HepG2 (cell line): ENCODE results near the gene STMN3. TPM values are rescaled to one million over a fixed set of nuclear protein-coding genes. Genes with fewer than 3 reads are reported as not detected.

ENCODE experiments used
- ESRRA ChIP-seq: sonication (generic); formaldehyde crosslinking; IDR thresholded peaks from 2 replicates; pipeline ENCODE4 v1.5.1; 2020; ENCODE audit warnings: mild to moderate bottlenecking, low read depth, missing genetic modification reagents
- FOXA3 ChIP-seq: IDR thresholded peaks from 2 replicates; pipeline ENCODE4 v1.6.1; 2016; ENCODE audit warnings: missing genetic modification reagents, missing compliant biosample characterization
- GTF2F1 ChIP-seq: fragments of 150-350 bp; IDR thresholded peaks from 2 replicates; pipeline ENCODE4 v1.6.1; 2014; ENCODE audit warnings: low read length
- ISL2 ChIP-seq: sonication (generic); formaldehyde crosslinking; IDR thresholded peaks from 2 replicates; pipeline ENCODE4 v1.5.0; 2020; ENCODE audit warnings: missing genetic modification reagents
- ONECUT2 ChIP-seq: sonication (generic); formaldehyde crosslinking; IDR thresholded peaks from 2 replicates; pipeline ENCODE4 v1.4.0; 2020; ENCODE audit warnings: missing genetic modification reagents
- STAG1 ChIP-seq: sonication (generic); formaldehyde crosslinking; IDR thresholded peaks from 2 replicates; pipeline ENCODE4 v1.4.0; 2020; ENCODE audit warnings: missing genetic modification reagents
- U2AF2 ChIP-seq: fragments of 200-400 bp; formaldehyde crosslinking; IDR thresholded peaks from 2 replicates; pipeline ENCODE4 v1.6.1; 2017; ENCODE audit warnings: low read depth, mild to moderate bottlenecking, low read length
- ZFP36 ChIP-seq: fragments of 150-350 bp; IDR thresholded peaks from 2 replicates; pipeline ENCODE4 v1.6.1; 2018; ENCODE audit warnings: borderline replicate concordance, low read length, low read depth; ENCODE audit not compliant: partially characterized antibody
- ZNF232 ChIP-seq: sonication (generic); formaldehyde crosslinking; IDR thresholded peaks from 2 replicates; pipeline ENCODE4 v1.4.0; 2020; ENCODE audit warnings: missing genetic modification reagents, borderline replicate concordance
- ZNF431 ChIP-seq: sonication (generic); formaldehyde crosslinking; IDR thresholded peaks from 2 replicates; pipeline ENCODE4 v1.9.0; 2022; ENCODE audit warnings: missing genetic modification reagents, low read depth, mild to moderate bottlenecking, borderline replicate concordance
- ZNF460 ChIP-seq: sonication (generic); formaldehyde crosslinking; IDR thresholded peaks from 2 replicates; pipeline ENCODE4 v1.5.1; 2020; ENCODE audit warnings: missing genetic modification reagents, mild to moderate bottlenecking, borderline replicate concordance
- ZNF550 ChIP-seq: sonication (generic); formaldehyde crosslinking; IDR thresholded peaks from 2 replicates; pipeline ENCODE4 v1.4.0; 2020; ENCODE audit warnings: mild to moderate bottlenecking, missing genetic modification reagents, borderline replicate concordance
- ZNF678 ChIP-seq: sonication (generic); formaldehyde crosslinking; IDR thresholded peaks from 2 replicates; pipeline ENCODE4 v1.4.0; 2020; ENCODE audit warnings: mild to moderate bottlenecking, missing genetic modification reagents
- ZNF713 ChIP-seq: sonication (generic); formaldehyde crosslinking; IDR thresholded peaks from 2 replicates; pipeline ENCODE4 v1.4.0; 2020; ENCODE audit warnings: mild to moderate bottlenecking, missing genetic modification reagents
- ZNF879 ChIP-seq: sonication (generic); formaldehyde crosslinking; IDR thresholded peaks from 2 replicates; pipeline ENCODE4 v1.8.1; 2023; ENCODE audit warnings: missing genetic modification reagents
- polyA plus RNA-seq, 8 experiments: library from polyadenylated mRNA; depleted of rRNA in 3 of 8; stranded (reverse) in 7 of 8; unstranded in 1 of 8; fragments of >200 nt; fragmentation: Illumina TruSeq in 4 of 8; extraction: Trizol in 4 of 8; gene quantifications; 2 replicates each; pipeline versions ENCODE4 v1.2.1 to v1.2.3, GENCODE V29; 2011 to 2016; ENCODE audit warnings: low read depth in 4 of 8, missing spikeins in 1 of 8, mixed read lengths in 1 of 8; ENCODE audit not compliant: insufficient read depth in 1 of 8
- total RNA-seq, 5 experiments: library from RNA; depleted of rRNA; stranded (reverse); fragments of >200 nt; fragmentation: Illumina TruSeq; extraction: Trizol; gene quantifications; 2 replicates each; pipeline ENCODE4 v1.2.3, GENCODE V29; 2016; ENCODE audit warnings: low read depth in 1 of 5
- TF ChIP-seq, protein P1 (sequence below): sonication (generic); formaldehyde crosslinking; IDR thresholded peaks from 2 replicates; pipeline ENCODE4 v1.4.0; 2020; ENCODE audit warnings: missing genetic modification reagents
- TF ChIP-seq, protein P2 (sequence below): IDR thresholded peaks from 2 replicates; pipeline ENCODE4 v1.6.1; 2016; ENCODE audit warnings: low read depth
- TF ChIP-seq, protein P3 (sequence below): IDR thresholded peaks from 2 replicates; pipeline ENCODE4 v1.6.1; 2016; ENCODE audit warnings: missing compliant biosample characterization, missing genetic modification reagents, borderline replicate concordance
- TF ChIP-seq, protein P4 (sequence below): sonication (generic); formaldehyde crosslinking; IDR thresholded peaks from 2 replicates; pipeline ENCODE4 v1.5.0; 2020; ENCODE audit warnings: mild to moderate bottlenecking, missing genetic modification reagents

The STMN3 gene
- total and polyA plus RNA-seq, 2 of the 13 experiments (the other 11 are each of a cell fraction or from before 2014, with no cell fraction given), result 21.0 to 48.3 TPM

DNA sequence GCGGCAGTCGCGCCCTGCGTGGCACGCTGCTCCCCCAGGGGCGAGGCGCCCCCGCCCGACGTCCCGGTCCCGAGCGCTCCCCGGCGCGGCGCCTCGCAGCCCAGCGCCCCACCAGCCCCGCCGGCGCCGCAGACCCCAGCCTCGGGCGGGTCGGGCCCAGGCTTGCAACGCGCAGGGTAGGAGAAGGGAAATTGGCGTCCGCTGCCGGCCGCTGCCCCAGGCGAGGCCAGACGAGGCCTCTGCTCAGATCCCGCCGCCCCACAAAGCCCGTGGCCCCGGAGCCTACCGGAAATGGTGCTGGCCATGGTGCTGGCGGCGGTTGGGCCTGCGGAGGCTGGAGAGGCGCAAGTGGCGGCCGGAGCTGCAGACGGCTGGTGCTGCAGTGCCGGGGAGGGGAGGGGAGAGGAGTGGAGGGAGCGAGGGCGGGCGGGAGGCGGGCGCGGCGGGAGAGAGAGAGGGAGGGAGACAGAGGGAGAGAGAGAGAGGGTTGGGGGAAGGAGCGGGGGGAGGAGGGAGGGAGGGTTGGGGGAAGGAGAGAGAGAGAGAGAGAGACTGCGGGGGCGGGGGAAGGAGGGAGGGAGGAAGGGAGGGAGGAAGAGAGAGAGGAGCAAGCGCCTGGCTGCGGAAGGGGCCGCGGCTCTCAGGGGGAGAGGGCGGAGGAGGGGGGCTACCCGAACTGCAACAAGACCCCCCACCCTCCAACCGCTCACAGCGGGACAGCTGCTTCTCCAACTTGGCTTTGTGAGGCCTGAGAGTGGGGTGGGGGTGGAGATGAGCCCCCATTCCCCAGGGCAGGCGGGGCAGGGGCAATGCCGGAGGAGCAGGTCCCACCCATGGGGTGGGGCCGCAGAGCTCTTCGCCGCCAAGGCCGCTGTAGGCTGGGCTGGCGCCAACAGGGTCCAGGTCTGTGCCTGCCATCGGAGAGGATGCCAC is at the start of gene STMN3 (continued):
- TF ChIP-seq ZNF232 (CRISPR knock-in tag) (peak; percentile 98), ISL2 (CRISPR knock-in tag) (peak; percentile 84), ZNF550 (CRISPR knock-in tag) (0 out of 2 replicates have a peak, but pooled peaks have one; percentile 56), ZNF431 (CRISPR knock-in tag) (peak; percentile 99), GTF2F1 (no peak), ONECUT2 (CRISPR knock-in tag) (peak; percentile 84), ZNF879 (CRISPR knock-in tag) (peak; percentile 99), ZNF460 (CRISPR knock-in tag) (no peak), ZNF713 (no peak), ZNF678 (peak; percentile 98), STAG1 (CRISPR knock-in tag) (peak; percentile 42), ESRRA (CRISPR knock-in tag) (peak; percentile 59; the same call in 1 of the 2 replicates), FOXA3 (CRISPR knock-in tag) (peak; percentile 82), U2AF2 (no peak), ZFP36 (no peak)
- TF ChIP-seq, protein P1, sequence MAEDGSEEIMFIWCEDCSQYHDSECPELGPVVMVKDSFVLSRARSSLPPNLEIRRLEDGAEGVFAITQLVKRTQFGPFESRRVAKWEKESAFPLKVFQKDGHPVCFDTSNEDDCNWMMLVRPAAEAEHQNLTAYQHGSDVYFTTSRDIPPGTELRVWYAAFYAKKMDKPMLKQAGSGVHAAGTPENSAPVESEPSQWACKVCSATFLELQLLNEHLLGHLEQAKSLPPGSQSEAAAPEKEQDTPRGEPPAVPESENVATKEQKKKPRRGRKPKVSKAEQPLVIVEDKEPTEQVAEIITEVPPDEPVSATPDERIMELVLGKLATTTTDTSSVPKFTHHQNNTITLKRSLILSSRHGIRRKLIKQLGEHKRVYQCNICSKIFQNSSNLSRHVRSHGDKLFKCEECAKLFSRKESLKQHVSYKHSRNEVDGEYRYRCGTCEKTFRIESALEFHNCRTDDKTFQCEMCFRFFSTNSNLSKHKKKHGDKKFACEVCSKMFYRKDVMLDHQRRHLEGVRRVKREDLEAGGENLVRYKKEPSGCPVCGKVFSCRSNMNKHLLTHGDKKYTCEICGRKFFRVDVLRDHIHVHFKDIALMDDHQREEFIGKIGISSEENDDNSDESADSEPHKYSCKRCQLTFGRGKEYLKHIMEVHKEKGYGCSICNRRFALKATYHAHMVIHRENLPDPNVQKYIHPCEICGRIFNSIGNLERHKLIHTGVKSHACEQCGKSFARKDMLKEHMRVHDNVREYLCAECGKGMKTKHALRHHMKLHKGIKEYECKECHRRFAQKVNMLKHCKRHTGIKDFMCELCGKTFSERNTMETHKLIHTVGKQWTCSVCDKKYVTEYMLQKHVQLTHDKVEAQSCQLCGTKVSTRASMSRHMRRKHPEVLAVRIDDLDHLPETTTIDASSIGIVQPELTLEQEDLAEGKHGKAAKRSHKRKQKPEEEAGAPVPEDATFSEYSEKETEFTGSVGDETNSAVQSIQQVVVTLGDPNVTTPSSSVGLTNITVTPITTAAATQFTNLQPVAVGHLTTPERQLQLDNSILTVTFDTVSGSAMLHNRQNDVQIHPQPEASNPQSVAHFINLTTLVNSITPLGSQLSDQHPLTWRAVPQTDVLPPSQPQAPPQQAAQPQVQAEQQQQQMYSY, result 0 out of 2 replicates have a peak, but pooled peaks have one; percentile 53
- TF ChIP-seq, protein P2, sequence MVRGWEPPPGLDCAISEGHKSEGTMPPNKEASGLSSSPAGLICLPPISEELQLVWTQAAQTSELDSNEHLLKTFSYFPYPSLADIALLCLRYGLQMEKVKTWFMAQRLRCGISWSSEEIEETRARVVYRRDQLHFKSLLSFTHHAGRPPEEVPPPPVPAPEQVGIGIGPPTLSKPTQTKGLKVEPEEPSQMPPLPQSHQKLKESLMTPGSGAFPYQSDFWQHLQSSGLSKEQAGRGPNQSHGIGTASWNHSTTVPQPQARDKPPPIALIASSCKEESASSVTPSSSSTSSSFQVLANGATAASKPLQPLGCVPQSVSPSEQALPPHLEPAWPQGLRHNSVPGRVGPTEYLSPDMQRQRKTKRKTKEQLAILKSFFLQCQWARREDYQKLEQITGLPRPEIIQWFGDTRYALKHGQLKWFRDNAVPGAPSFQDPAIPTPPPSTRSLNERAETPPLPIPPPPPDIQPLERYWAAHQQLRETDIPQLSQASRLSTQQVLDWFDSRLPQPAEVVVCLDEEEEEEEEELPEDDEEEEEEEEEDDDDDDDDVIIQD (CRISPR knock-in tag), result peak; percentile 93
- TF ChIP-seq, protein P3, sequence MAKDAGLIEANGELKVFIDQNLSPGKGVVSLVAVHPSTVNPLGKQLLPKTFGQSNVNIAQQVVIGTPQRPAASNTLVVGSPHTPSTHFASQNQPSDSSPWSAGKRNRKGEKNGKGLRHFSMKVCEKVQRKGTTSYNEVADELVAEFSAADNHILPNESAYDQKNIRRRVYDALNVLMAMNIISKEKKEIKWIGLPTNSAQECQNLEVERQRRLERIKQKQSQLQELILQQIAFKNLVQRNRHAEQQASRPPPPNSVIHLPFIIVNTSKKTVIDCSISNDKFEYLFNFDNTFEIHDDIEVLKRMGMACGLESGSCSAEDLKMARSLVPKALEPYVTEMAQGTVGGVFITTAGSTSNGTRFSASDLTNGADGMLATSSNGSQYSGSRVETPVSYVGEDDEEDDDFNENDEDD (CRISPR knock-in tag), result peak; percentile 85; the same call in 1 of the 2 replicates
- TF ChIP-seq, protein P4, sequence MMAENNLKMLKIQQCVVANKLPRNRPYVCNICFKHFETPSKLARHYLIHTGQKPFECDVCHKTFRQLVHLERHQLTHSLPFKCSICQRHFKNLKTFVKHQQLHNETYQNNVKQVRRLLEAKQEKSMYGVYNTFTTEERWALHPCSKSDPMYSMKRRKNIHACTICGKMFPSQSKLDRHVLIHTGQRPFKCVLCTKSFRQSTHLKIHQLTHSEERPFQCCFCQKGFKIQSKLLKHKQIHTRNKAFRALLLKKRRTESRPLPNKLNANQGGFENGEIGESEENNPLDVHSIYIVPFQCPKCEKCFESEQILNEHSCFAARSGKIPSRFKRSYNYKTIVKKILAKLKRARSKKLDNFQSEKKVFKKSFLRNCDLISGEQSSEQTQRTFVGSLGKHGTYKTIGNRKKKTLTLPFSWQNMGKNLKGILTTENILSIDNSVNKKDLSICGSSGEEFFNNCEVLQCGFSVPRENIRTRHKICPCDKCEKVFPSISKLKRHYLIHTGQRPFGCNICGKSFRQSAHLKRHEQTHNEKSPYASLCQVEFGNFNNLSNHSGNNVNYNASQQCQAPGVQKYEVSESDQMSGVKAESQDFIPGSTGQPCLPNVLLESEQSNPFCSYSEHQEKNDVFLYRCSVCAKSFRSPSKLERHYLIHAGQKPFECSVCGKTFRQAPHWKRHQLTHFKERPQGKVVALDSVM (CRISPR knock-in tag), result peak; percentile 73; the same call in 1 of the 2 replicates
